22Rv1 (cell line): ENCODE measurements around the gene WDTC1.

Experiments
- ZFX ChIP-seq: fragments of 450-650 bp; IDR thresholded peaks from 2 replicates; pipeline ENCODE4 v1.6.1; 2017; ENCODE audit warnings: antibody characterized with exemption, borderline replicate concordance
- TF ChIP-seq, protein P1 (sequence below): fragments of 450-650 bp; IDR thresholded peaks from 2 replicates; pipeline ENCODE4 v1.5.1; 2017; ENCODE audit warnings: mild to moderate bottlenecking

DNA sequence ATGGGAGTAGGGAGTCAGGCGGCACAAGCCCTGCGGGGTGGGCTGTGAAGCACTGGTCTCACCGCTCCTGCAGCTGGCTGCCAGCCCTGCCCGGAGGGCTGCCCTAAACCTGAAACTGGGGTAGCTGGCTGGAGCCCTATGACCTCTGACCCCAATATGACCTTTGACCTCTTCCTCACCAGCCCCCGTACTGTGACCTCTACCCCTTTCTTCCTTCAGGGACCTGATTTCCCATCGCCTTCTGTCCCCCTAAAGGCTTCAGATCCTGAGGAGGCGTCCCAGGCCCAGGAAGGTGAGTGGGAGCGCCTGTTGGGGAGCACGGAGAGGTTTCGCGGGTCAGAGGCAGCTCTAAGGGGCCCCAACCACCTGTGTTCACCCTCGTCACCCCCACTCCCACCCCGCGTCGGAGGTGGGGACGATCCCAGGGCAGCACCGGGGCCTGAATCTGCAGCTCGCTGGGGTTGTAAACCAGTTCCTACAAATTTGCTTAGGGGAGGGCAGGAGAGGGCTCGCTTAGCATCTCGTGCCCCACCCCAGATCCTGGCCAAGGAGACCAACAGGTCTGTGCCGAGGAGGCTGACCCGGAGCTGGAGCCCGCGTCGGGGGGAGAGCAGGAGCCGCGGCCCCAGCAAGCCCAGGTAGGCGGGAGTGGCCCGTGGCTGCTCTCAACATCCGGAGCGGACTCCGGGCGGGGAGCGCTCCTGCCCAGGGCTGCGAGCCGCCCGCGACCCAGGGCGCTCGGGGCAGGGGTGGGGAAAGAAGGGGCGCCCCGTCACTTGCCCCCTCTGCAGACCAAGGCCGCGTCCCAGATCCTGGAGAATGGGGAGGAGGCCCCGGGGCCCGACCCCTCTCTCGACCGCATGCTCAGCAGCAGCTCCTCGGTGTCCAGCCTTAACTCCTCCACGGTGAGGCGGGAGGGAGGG, 114.7 kb downstream of the WDTC1 start:
- TF ChIP-seq, protein P1, sequence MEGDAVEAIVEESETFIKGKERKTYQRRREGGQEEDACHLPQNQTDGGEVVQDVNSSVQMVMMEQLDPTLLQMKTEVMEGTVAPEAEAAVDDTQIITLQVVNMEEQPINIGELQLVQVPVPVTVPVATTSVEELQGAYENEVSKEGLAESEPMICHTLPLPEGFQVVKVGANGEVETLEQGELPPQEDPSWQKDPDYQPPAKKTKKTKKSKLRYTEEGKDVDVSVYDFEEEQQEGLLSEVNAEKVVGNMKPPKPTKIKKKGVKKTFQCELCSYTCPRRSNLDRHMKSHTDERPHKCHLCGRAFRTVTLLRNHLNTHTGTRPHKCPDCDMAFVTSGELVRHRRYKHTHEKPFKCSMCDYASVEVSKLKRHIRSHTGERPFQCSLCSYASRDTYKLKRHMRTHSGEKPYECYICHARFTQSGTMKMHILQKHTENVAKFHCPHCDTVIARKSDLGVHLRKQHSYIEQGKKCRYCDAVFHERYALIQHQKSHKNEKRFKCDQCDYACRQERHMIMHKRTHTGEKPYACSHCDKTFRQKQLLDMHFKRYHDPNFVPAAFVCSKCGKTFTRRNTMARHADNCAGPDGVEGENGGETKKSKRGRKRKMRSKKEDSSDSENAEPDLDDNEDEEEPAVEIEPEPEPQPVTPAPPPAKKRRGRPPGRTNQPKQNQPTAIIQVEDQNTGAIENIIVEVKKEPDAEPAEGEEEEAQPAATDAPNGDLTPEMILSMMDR = no peak
- TF ChIP-seq ZFX = no peak
